Vagina (tissue), 2 donors: ENCODE measurements around the gene VAMP7.

Experiments used
- POLR2A ChIP-seq, 2 donors: fragments of 450-650 bp; IDR thresholded peaks; one replicate each; pipeline ENCODE4 v1.6.1; 2017; ENCODE audit warnings: antibody characterized with exemption in 2 of 2, mild to moderate bottlenecking in 2 of 2, moderate library complexity in 2 of 2
- POLR2AphosphoS5 ChIP-seq, 2 donors: sonication (generic); formaldehyde crosslinking; IDR thresholded peaks; one replicate each; pipeline ENCODE4 v1.9.0; 2017; ENCODE audit warnings: antibody characterized with exemption in 2 of 2, mild to moderate bottlenecking in 2 of 2, low read depth in 1 of 2; ENCODE audit not compliant: insufficient read depth in 1 of 2
- TF ChIP-seq, protein P1 (sequence below), 3 experiments: fragments of 450-650 bp in 2 of 3; fragments of 200-600 bp in 1 of 3; sonication (generic) in 1 of 3; IDR thresholded peaks; one replicate each; pipeline ENCODE4 v1.5.1; 2017 to 2019; ENCODE audit warnings: antibody characterized with exemption in 3 of 3, mild to moderate bottlenecking in 2 of 3, moderate library complexity in 2 of 3

DNA sequence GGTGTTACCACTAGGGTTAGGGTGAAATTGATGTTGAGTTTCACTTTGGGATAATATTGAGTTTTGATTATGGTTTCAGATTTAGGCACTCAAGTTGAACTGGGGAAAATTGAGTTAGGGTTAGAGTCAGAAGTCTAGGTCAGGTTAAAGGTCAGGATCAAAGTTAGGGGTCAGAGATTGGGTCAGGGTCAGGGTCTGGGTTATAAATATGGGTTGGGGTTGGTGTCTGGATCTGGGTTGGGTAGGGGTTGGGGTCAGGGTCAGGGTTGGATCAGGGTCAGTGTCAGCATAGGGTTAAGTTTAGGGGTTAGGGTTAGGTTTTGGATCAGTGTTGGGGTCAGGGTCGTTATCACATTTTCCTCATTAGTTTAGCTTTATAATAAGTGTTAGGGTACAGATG, 73.6 kb downstream of the VAMP7 start:
- TF ChIP-seq, protein P1, sequence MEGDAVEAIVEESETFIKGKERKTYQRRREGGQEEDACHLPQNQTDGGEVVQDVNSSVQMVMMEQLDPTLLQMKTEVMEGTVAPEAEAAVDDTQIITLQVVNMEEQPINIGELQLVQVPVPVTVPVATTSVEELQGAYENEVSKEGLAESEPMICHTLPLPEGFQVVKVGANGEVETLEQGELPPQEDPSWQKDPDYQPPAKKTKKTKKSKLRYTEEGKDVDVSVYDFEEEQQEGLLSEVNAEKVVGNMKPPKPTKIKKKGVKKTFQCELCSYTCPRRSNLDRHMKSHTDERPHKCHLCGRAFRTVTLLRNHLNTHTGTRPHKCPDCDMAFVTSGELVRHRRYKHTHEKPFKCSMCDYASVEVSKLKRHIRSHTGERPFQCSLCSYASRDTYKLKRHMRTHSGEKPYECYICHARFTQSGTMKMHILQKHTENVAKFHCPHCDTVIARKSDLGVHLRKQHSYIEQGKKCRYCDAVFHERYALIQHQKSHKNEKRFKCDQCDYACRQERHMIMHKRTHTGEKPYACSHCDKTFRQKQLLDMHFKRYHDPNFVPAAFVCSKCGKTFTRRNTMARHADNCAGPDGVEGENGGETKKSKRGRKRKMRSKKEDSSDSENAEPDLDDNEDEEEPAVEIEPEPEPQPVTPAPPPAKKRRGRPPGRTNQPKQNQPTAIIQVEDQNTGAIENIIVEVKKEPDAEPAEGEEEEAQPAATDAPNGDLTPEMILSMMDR (IDR thresholded peaks at IDR 0.05), result no peak
- no peak for TF ChIP-seq POLR2AphosphoS5 (IDR thresholded peaks at IDR 0.05; ENCODE audit: insufficient read depth in 1 of 2, low read depth in 1 of 2)
- no peak for TF ChIP-seq POLR2A (IDR thresholded peaks at IDR 0.05)
